H9 (cell line): Measurements from ENCODE around the gene PRUNE2. TPM values are rescaled to one million over a fixed set of nuclear protein-coding genes. Genes with fewer than 3 reads are reported as not detected.

Experiments used
- DNase-seq: peaks from one replicate; pipeline ENCODE4 v3.0.0-alpha.2; 2017
- H2AFZ ChIP-seq: one replicate; pipeline ENCODE4 v1.6.1; 2013; ENCODE audit warnings: mild to moderate bottlenecking, low read length, control low read depth, moderate library complexity
- H2AK5ac ChIP-seq: 2 replicates; pipeline ENCODE4 v1.6.1; 2013; ENCODE audit warnings: low read length, control low read depth, mixed read lengths; ENCODE audit not compliant: insufficient read length
- H2BK120ac ChIP-seq: one replicate; pipeline ENCODE4 v1.6.1; 2013; ENCODE audit warnings: low read depth, mild to moderate bottlenecking, low read length, control low read depth, inconsistent platforms; ENCODE audit not compliant: poor library complexity, severe bottlenecking
- H2BK12ac ChIP-seq: 2 replicates; pipeline ENCODE4 v1.6.1; 2013; ENCODE audit warnings: low read length, control low read depth, mixed read lengths, low read depth; ENCODE audit not compliant: insufficient read length
- H2BK15ac ChIP-seq: 2 replicates; pipeline ENCODE4 v1.6.1; 2013; ENCODE audit warnings: low read depth, low read length, control low read depth
- H2BK20ac ChIP-seq: one replicate; pipeline ENCODE4 v1.6.1; 2013; ENCODE audit warnings: low read depth, mild to moderate bottlenecking, low read length, control low read depth, inconsistent platforms; ENCODE audit not compliant: poor library complexity, severe bottlenecking
- H2BK5ac ChIP-seq: 2 replicates; pipeline ENCODE4 v1.6.1; 2013; ENCODE audit warnings: low read length, control low read depth, mixed read lengths; ENCODE audit not compliant: insufficient read length
- H3K14ac ChIP-seq: 2 replicates; pipeline ENCODE4 v1.6.1; 2013; ENCODE audit warnings: low read length, control low read depth; ENCODE audit not compliant: insufficient read depth
- H3K18ac ChIP-seq: 2 replicates; pipeline ENCODE4 v1.6.1; 2013; ENCODE audit warnings: low read depth, mild to moderate bottlenecking, mixed read lengths, low read length, control low read depth; ENCODE audit not compliant: insufficient read length
- H3K23ac ChIP-seq: 2 replicates; pipeline ENCODE4 v1.6.1; 2013; ENCODE audit warnings: low read length, control low read depth, mixed read lengths, low read depth; ENCODE audit not compliant: insufficient read length
- H3K23me2 ChIP-seq: 2 replicates; pipeline ENCODE4 v1.6.1; 2013; ENCODE audit warnings: low read depth, mild to moderate bottlenecking, mixed read lengths, low read length, control low read depth; ENCODE audit not compliant: insufficient read length, poor library complexity, severe bottlenecking
- H3K27ac ChIP-seq: 2 replicates; pipeline ENCODE4 v1.5.1; 2013; ENCODE audit warnings: low read length, control low read depth, mixed read lengths, low read depth; ENCODE audit not compliant: insufficient read length
- H3K27me3 ChIP-seq: 2 replicates; pipeline ENCODE4 v1.6.1; 2013; ENCODE audit warnings: low read length, control low read depth, inconsistent platforms; ENCODE audit not compliant: insufficient read depth
- H3K4ac ChIP-seq: 2 replicates; pipeline ENCODE4 v1.6.1; 2013; ENCODE audit warnings: low read depth, mild to moderate bottlenecking, control low read depth, inconsistent platforms, low read length, moderate library complexity
- H3K4me1 ChIP-seq: 2 replicates; pipeline ENCODE4 v1.6.1; 2013; ENCODE audit warnings: low read length, control low read depth, inconsistent platforms; ENCODE audit not compliant: insufficient read depth
- H3K4me2 ChIP-seq: 2 replicates; pipeline ENCODE4 v1.6.1; 2013; ENCODE audit warnings: low read length, control low read depth, mixed read lengths; ENCODE audit not compliant: insufficient read length, insufficient read depth
- H3K56ac ChIP-seq: 2 replicates; pipeline ENCODE4 v1.6.1; 2013; ENCODE audit warnings: low read depth, mild to moderate bottlenecking, mixed read lengths, low read length, control low read depth; ENCODE audit not compliant: insufficient read length
- H3K79me1 ChIP-seq: 2 replicates; pipeline ENCODE4 v1.6.1; 2013; ENCODE audit warnings: low read depth, mild to moderate bottlenecking, moderate library complexity, low read length, control low read depth, inconsistent platforms; ENCODE audit not compliant: insufficient read depth, poor library complexity, severe bottlenecking
- H3K79me2 ChIP-seq: 2 replicates; pipeline ENCODE4 v1.6.1; 2013; ENCODE audit warnings: low read length, control low read depth, inconsistent platforms; ENCODE audit not compliant: insufficient read depth
- H3K9ac ChIP-seq: 2 replicates; pipeline ENCODE4 v1.6.1; 2013; ENCODE audit warnings: low read length, control low read depth, mixed read lengths; ENCODE audit not compliant: insufficient read length; ENCODE audit errors: extremely low read depth
- H3K9me3 ChIP-seq: one replicate; pipeline ENCODE4 v1.6.1; 2013; ENCODE audit warnings: low read depth, low read length, inconsistent platforms; ENCODE audit not compliant: control insufficient read depth
- H3T11ph ChIP-seq: one replicate; pipeline ENCODE4 v1.6.1; 2013; ENCODE audit warnings: mild to moderate bottlenecking, low read length, control low read depth, inconsistent platforms
- H4K20me1 ChIP-seq: one replicate; pipeline ENCODE4 v1.6.1; 2013; ENCODE audit not compliant: control insufficient read depth, insufficient read length, insufficient read depth
- H4K5ac ChIP-seq: 2 replicates; pipeline ENCODE4 v1.6.1; 2013; ENCODE audit warnings: low read depth, mild to moderate bottlenecking, mixed read lengths, low read length, control low read depth; ENCODE audit not compliant: insufficient read length
- H4K8ac ChIP-seq: replicated peaks from 2 replicates; pipeline ENCODE4 v1.6.1; 2013; ENCODE audit warnings: low read length, control low read depth, mixed read lengths, low read depth; ENCODE audit not compliant: insufficient read length
- H4K91ac ChIP-seq: 2 replicates; pipeline ENCODE4 v1.6.1; 2013; ENCODE audit warnings: low read depth, mild to moderate bottlenecking, moderate library complexity, mixed read lengths, low read length, control low read depth; ENCODE audit not compliant: insufficient read length
- H3K27ac Mint-ChIP-seq, 3 experiments: 2 replicates in 2 of 3; 3 replicates in 1 of 3; pipeline ENCODE4 v1.8.0; 2020 to 2021; ENCODE audit warnings: mixed read lengths in 3 of 3, mild to moderate bottlenecking in 1 of 3, moderate library complexity in 1 of 3
- H3K27me3 Mint-ChIP-seq: 2 replicates; pipeline ENCODE4 v1.8.0; 2021; ENCODE audit warnings: low read depth, mild to moderate bottlenecking, moderate library complexity, mixed read lengths
- H3K36me3 Mint-ChIP-seq, 3 experiments: 2 replicates in 2 of 3; 3 replicates in 1 of 3; pipeline ENCODE4 v1.8.0; 2020 to 2021; ENCODE audit warnings: low read depth in 3 of 3, mixed read lengths in 3 of 3; ENCODE audit not compliant: insufficient read depth in 1 of 3
- H3K4me1 Mint-ChIP-seq, 2 experiments: 2 replicates each; pipeline ENCODE4 v1.8.0; 2020; ENCODE audit warnings: mixed read lengths in 2 of 2
- H3K4me3 Mint-ChIP-seq, 2 experiments: 2 replicates in 1 of 2; 3 replicates in 1 of 2; pipeline ENCODE4 v1.8.0; 2020 to 2021; ENCODE audit warnings: mild to moderate bottlenecking in 2 of 2, mixed read lengths in 2 of 2, moderate library complexity in 1 of 2
- H3K9me3 Mint-ChIP-seq, 2 experiments: 2 replicates in 1 of 2; 3 replicates in 1 of 2; pipeline ENCODE4 v1.8.0; 2020; ENCODE audit warnings: mild to moderate bottlenecking in 2 of 2, mixed read lengths in 2 of 2, moderate library complexity in 1 of 2
- CTCF ChIP-seq: fragments of 200-600 bp; sonication (generic); conservative IDR thresholded peaks from 3 replicates; pipeline ENCODE4 v1.8.0; 2021; ENCODE audit warnings: antibody characterized with exemption, mild to moderate bottlenecking
- WGBS: extraction: QIAGEN DNeasy Blood & Tissue Kit; methylation state at CpG from one replicate; pipeline ENCODE4 v1.1.7; 2013; ENCODE audit warnings: missing lambda C conversion rate, low lambda C conversion rate, mixed read lengths; ENCODE audit not compliant: insufficient read length; ENCODE audit errors: extremely low coverage; 5-methylcytosine and 5-hydroxymethylcytosine counted together
- total RNA-seq: library from RNA; stranded (reverse); gene quantifications from 2 replicates; pipeline ENCODE4 v1.2.1, GENCODE V29; 2021

The PRUNE2 gene
- total RNA-seq, 1 experiment from 2014 or later = 12.1 TPM

GRCh38 chr9:76646249-76646648 is 259.7 kb downstream of the PRUNE2 start:
- H3K4me1 ChIP-seq = peaks cover 6% of the 10 kb centered on the region; the same call in 1 of the 2 replicates
- no peak overlapping the region for H3K27ac ChIP-seq
- no peak overlapping the region for H3K18ac ChIP-seq
- no peak overlapping the region for H2AK5ac ChIP-seq
- H2BK120ac ChIP-seq = no peak overlapping the region
- no peak for DNase-seq
- no peaks in the 10 kb centered on the region for H3K79me2 ChIP-seq
- no peaks in the 10 kb centered on the region for H3K27me3 ChIP-seq
- H3K14ac ChIP-seq = no peak overlapping the region
- no peak overlapping the region for H2BK5ac ChIP-seq
- no peak overlapping the region for H4K91ac ChIP-seq
- Mint-ChIP-seq H3K27me3 (no peaks in the 10 kb centered on the region), H3K36me3 (peaks cover 0 to 6% (median 1%) of the 10 kb centered on the region in 3 experiments; a peak in 3 of 7 replicates), H3K27ac (no peak overlapping the region), H3K4me1 (peaks cover 36 to 37% of the 10 kb centered on the region in 2 experiments), H3K4me3 (no peak overlapping the region), H3K9me3 (no peaks in the 10 kb centered on the region)
- no peak overlapping the region for H3K9ac ChIP-seq
- no peaks in the 10 kb centered on the region for H3K23me2 ChIP-seq
- no peak overlapping the region for H2BK20ac ChIP-seq
- no peak overlapping the region for H3T11ph ChIP-seq
- H4K8ac ChIP-seq = no peak overlapping the region
- no peak overlapping the region for H4K5ac ChIP-seq
- H2AFZ ChIP-seq = no peak overlapping the region
- no peak overlapping the region for H2BK15ac ChIP-seq
- no peaks in the 10 kb centered on the region for H4K20me1 ChIP-seq
- no peak overlapping the region for H2BK12ac ChIP-seq
- no peak overlapping the region for H3K56ac ChIP-seq
- H3K4ac ChIP-seq = no peak overlapping the region
- H3K9me3 ChIP-seq = no peaks in the 10 kb centered on the region
- no CpG with 5 or more reads among the region's 4 CpGs for WGBS
- no peak overlapping the region for H3K23ac ChIP-seq
- no peak for TF ChIP-seq CTCF
- no peaks in the 10 kb centered on the region for H3K79me1 ChIP-seq
- no peak overlapping the region for H3K4me2 ChIP-seq
